ENCODE data around the gene CD300LD. TPM values are rescaled to one million over a fixed set of nuclear protein-coding genes. Genes with fewer than 3 reads are reported as not detected.

Gene CD300LD
- total and polyA plus RNA-seq, 2 of the 8 experiments (the other 6 are each of a cell fraction or from before 2014, with no cell fraction given): not detected

GRCh38 chr17:74582633-74583032 lies 9.4 kb downstream of the CD300LD start (continued):
- TF ChIP-seq HDAC2 (IDR thresholded peaks at IDR 0.05; ENCODE audit: borderline replicate concordance in 1 of 2, low read depth in 2 of 2, low read length in 2 of 2): no peak
- no peak for TF ChIP-seq POLR2A (IDR thresholded peaks at IDR 0.05; ENCODE audit: control extremely low read depth in 1 of 2, low read depth in 2 of 2, low read length in 2 of 2)

Data from H1 (cell line).